H9 (cell line): Measurements from ENCODE around the gene RCSD1. TPM values are rescaled to one million over a fixed set of nuclear protein-coding genes. Genes with fewer than 3 reads are reported as not detected.

ENCODE experiments used
- DNase-seq: peaks from one replicate; pipeline ENCODE4 v3.0.0-alpha.2; 2017
- H2AFZ ChIP-seq: one replicate; pipeline ENCODE4 v1.6.1; 2013; ENCODE audit warnings: mild to moderate bottlenecking, low read length, control low read depth, moderate library complexity
- H2AK5ac ChIP-seq: 2 replicates; pipeline ENCODE4 v1.6.1; 2013; ENCODE audit warnings: low read length, control low read depth, mixed read lengths; ENCODE audit not compliant: insufficient read length
- H2BK120ac ChIP-seq: one replicate; pipeline ENCODE4 v1.6.1; 2013; ENCODE audit warnings: low read depth, mild to moderate bottlenecking, low read length, control low read depth, inconsistent platforms; ENCODE audit not compliant: poor library complexity, severe bottlenecking
- H2BK12ac ChIP-seq: 2 replicates; pipeline ENCODE4 v1.6.1; 2013; ENCODE audit warnings: low read length, control low read depth, mixed read lengths, low read depth; ENCODE audit not compliant: insufficient read length
- H2BK15ac ChIP-seq: 2 replicates; pipeline ENCODE4 v1.6.1; 2013; ENCODE audit warnings: low read depth, low read length, control low read depth
- H2BK20ac ChIP-seq: one replicate; pipeline ENCODE4 v1.6.1; 2013; ENCODE audit warnings: low read depth, mild to moderate bottlenecking, low read length, control low read depth, inconsistent platforms; ENCODE audit not compliant: poor library complexity, severe bottlenecking
- H2BK5ac ChIP-seq: 2 replicates; pipeline ENCODE4 v1.6.1; 2013; ENCODE audit warnings: low read length, control low read depth, mixed read lengths; ENCODE audit not compliant: insufficient read length
- H3K14ac ChIP-seq: 2 replicates; pipeline ENCODE4 v1.6.1; 2013; ENCODE audit warnings: low read length, control low read depth; ENCODE audit not compliant: insufficient read depth
- H3K18ac ChIP-seq: 2 replicates; pipeline ENCODE4 v1.6.1; 2013; ENCODE audit warnings: low read depth, mild to moderate bottlenecking, mixed read lengths, low read length, control low read depth; ENCODE audit not compliant: insufficient read length
- H3K23ac ChIP-seq: 2 replicates; pipeline ENCODE4 v1.6.1; 2013; ENCODE audit warnings: low read length, control low read depth, mixed read lengths, low read depth; ENCODE audit not compliant: insufficient read length
- H3K23me2 ChIP-seq: 2 replicates; pipeline ENCODE4 v1.6.1; 2013; ENCODE audit warnings: low read depth, mild to moderate bottlenecking, mixed read lengths, low read length, control low read depth; ENCODE audit not compliant: insufficient read length, poor library complexity, severe bottlenecking
- H3K27ac ChIP-seq: 2 replicates; pipeline ENCODE4 v1.5.1; 2013; ENCODE audit warnings: low read length, control low read depth, mixed read lengths, low read depth; ENCODE audit not compliant: insufficient read length
- H3K27me3 ChIP-seq: 2 replicates; pipeline ENCODE4 v1.6.1; 2013; ENCODE audit warnings: low read length, control low read depth, inconsistent platforms; ENCODE audit not compliant: insufficient read depth
- H3K4ac ChIP-seq: 2 replicates; pipeline ENCODE4 v1.6.1; 2013; ENCODE audit warnings: low read depth, mild to moderate bottlenecking, control low read depth, inconsistent platforms, low read length, moderate library complexity
- H3K4me1 ChIP-seq: 2 replicates; pipeline ENCODE4 v1.6.1; 2013; ENCODE audit warnings: low read length, control low read depth, inconsistent platforms; ENCODE audit not compliant: insufficient read depth
- H3K4me2 ChIP-seq: 2 replicates; pipeline ENCODE4 v1.6.1; 2013; ENCODE audit warnings: low read length, control low read depth, mixed read lengths; ENCODE audit not compliant: insufficient read length, insufficient read depth
- H3K56ac ChIP-seq: 2 replicates; pipeline ENCODE4 v1.6.1; 2013; ENCODE audit warnings: low read depth, mild to moderate bottlenecking, mixed read lengths, low read length, control low read depth; ENCODE audit not compliant: insufficient read length
- H3K79me1 ChIP-seq: 2 replicates; pipeline ENCODE4 v1.6.1; 2013; ENCODE audit warnings: low read depth, mild to moderate bottlenecking, moderate library complexity, low read length, control low read depth, inconsistent platforms; ENCODE audit not compliant: insufficient read depth, poor library complexity, severe bottlenecking
- H3K79me2 ChIP-seq: 2 replicates; pipeline ENCODE4 v1.6.1; 2013; ENCODE audit warnings: low read length, control low read depth, inconsistent platforms; ENCODE audit not compliant: insufficient read depth
- H3K9ac ChIP-seq: 2 replicates; pipeline ENCODE4 v1.6.1; 2013; ENCODE audit warnings: low read length, control low read depth, mixed read lengths; ENCODE audit not compliant: insufficient read length; ENCODE audit errors: extremely low read depth
- H3K9me3 ChIP-seq: one replicate; pipeline ENCODE4 v1.6.1; 2013; ENCODE audit warnings: low read depth, low read length, inconsistent platforms; ENCODE audit not compliant: control insufficient read depth
- H3T11ph ChIP-seq: one replicate; pipeline ENCODE4 v1.6.1; 2013; ENCODE audit warnings: mild to moderate bottlenecking, low read length, control low read depth, inconsistent platforms
- H4K20me1 ChIP-seq: one replicate; pipeline ENCODE4 v1.6.1; 2013; ENCODE audit not compliant: control insufficient read depth, insufficient read length, insufficient read depth
- H4K5ac ChIP-seq: 2 replicates; pipeline ENCODE4 v1.6.1; 2013; ENCODE audit warnings: low read depth, mild to moderate bottlenecking, mixed read lengths, low read length, control low read depth; ENCODE audit not compliant: insufficient read length
- H4K8ac ChIP-seq: replicated peaks from 2 replicates; pipeline ENCODE4 v1.6.1; 2013; ENCODE audit warnings: low read length, control low read depth, mixed read lengths, low read depth; ENCODE audit not compliant: insufficient read length
- H4K91ac ChIP-seq: 2 replicates; pipeline ENCODE4 v1.6.1; 2013; ENCODE audit warnings: low read depth, mild to moderate bottlenecking, moderate library complexity, mixed read lengths, low read length, control low read depth; ENCODE audit not compliant: insufficient read length
- H3K27ac Mint-ChIP-seq, 3 experiments: 2 replicates in 2 of 3; 3 replicates in 1 of 3; pipeline ENCODE4 v1.8.0; 2020 to 2021; ENCODE audit warnings: mixed read lengths in 3 of 3, mild to moderate bottlenecking in 1 of 3, moderate library complexity in 1 of 3
- H3K27me3 Mint-ChIP-seq: 2 replicates; pipeline ENCODE4 v1.8.0; 2021; ENCODE audit warnings: low read depth, mild to moderate bottlenecking, moderate library complexity, mixed read lengths
- H3K36me3 Mint-ChIP-seq, 3 experiments: 2 replicates in 2 of 3; 3 replicates in 1 of 3; pipeline ENCODE4 v1.8.0; 2020 to 2021; ENCODE audit warnings: low read depth in 3 of 3, mixed read lengths in 3 of 3; ENCODE audit not compliant: insufficient read depth in 1 of 3
- H3K4me1 Mint-ChIP-seq, 2 experiments: 2 replicates each; pipeline ENCODE4 v1.8.0; 2020; ENCODE audit warnings: mixed read lengths in 2 of 2
- H3K4me3 Mint-ChIP-seq, 2 experiments: 2 replicates in 1 of 2; 3 replicates in 1 of 2; pipeline ENCODE4 v1.8.0; 2020 to 2021; ENCODE audit warnings: mild to moderate bottlenecking in 2 of 2, mixed read lengths in 2 of 2, moderate library complexity in 1 of 2
- H3K9me3 Mint-ChIP-seq, 2 experiments: 2 replicates in 1 of 2; 3 replicates in 1 of 2; pipeline ENCODE4 v1.8.0; 2020; ENCODE audit warnings: mild to moderate bottlenecking in 2 of 2, mixed read lengths in 2 of 2, moderate library complexity in 1 of 2
- WGBS: extraction: QIAGEN DNeasy Blood & Tissue Kit; methylation state at CpG from one replicate; pipeline ENCODE4 v1.1.7; 2013; ENCODE audit warnings: missing lambda C conversion rate, low lambda C conversion rate, mixed read lengths; ENCODE audit not compliant: insufficient read length; ENCODE audit errors: extremely low coverage; 5-methylcytosine and 5-hydroxymethylcytosine counted together
- total RNA-seq: library from RNA; stranded (reverse); gene quantifications from 2 replicates; pipeline ENCODE4 v1.2.1, GENCODE V29; 2021
- TF ChIP-seq, protein P1 (sequence below): fragments of 200-600 bp; sonication (generic); conservative IDR thresholded peaks from 3 replicates; pipeline ENCODE4 v1.8.0; 2021; ENCODE audit warnings: antibody characterized with exemption, mild to moderate bottlenecking

The RCSD1 gene
- total RNA-seq, 1 experiment from 2014 or later, result 0.13 TPM

GRCh38 chr1:167690053-167690452, 60.0 kb downstream of the RCSD1 start:
- Histone ChIP-seq H3K23me2 (no peaks in the 10 kb centered on the region), H3K14ac (no peak overlapping the region), H4K5ac (no peak overlapping the region), H4K8ac (no peak overlapping the region), H3K9me3 (no peaks in the 10 kb centered on the region), H3T11ph (no peak overlapping the region), H2BK5ac (no peak overlapping the region), H3K9ac (no peak overlapping the region), H2AFZ (no peak overlapping the region), H3K27ac (no peak overlapping the region), H3K79me1 (no peaks in the 10 kb centered on the region), H3K27me3 (no peaks in the 10 kb centered on the region), H2BK120ac (no peak overlapping the region), H2BK15ac (no peak overlapping the region), H3K56ac (no peak overlapping the region), H4K20me1 (no peaks in the 10 kb centered on the region), H2BK12ac (no peak overlapping the region), H3K79me2 (no peaks in the 10 kb centered on the region), H3K4ac (no peak overlapping the region), H3K4me2 (no peak overlapping the region), H4K91ac (no peak overlapping the region), H3K18ac (no peak overlapping the region), H2BK20ac (no peak overlapping the region), H3K23ac (no peak overlapping the region), H2AK5ac (no peak overlapping the region), H3K4me1 (no peaks in the 10 kb centered on the region)
- no CpG with 5 or more reads among the region's 4 CpGs for WGBS
- no peak overlapping the region for H3K4me3 Mint-ChIP-seq
- H3K9me3 Mint-ChIP-seq, result no peaks in the 10 kb centered on the region
- no peaks in the 10 kb centered on the region for H3K27me3 Mint-ChIP-seq
- no peak for DNase-seq
- TF ChIP-seq, protein P1, sequence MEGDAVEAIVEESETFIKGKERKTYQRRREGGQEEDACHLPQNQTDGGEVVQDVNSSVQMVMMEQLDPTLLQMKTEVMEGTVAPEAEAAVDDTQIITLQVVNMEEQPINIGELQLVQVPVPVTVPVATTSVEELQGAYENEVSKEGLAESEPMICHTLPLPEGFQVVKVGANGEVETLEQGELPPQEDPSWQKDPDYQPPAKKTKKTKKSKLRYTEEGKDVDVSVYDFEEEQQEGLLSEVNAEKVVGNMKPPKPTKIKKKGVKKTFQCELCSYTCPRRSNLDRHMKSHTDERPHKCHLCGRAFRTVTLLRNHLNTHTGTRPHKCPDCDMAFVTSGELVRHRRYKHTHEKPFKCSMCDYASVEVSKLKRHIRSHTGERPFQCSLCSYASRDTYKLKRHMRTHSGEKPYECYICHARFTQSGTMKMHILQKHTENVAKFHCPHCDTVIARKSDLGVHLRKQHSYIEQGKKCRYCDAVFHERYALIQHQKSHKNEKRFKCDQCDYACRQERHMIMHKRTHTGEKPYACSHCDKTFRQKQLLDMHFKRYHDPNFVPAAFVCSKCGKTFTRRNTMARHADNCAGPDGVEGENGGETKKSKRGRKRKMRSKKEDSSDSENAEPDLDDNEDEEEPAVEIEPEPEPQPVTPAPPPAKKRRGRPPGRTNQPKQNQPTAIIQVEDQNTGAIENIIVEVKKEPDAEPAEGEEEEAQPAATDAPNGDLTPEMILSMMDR, result no peak
- H3K36me3 Mint-ChIP-seq, result no peaks in the 10 kb centered on the region
- peaks cover 23 to 33% of the 10 kb centered on the region in 2 experiments for H3K4me1 Mint-ChIP-seq
- H3K27ac Mint-ChIP-seq, result no peak overlapping the region; a peak in 1 of 7 replicates
